HTR-8/SVneo (cell line): ENCODE measurements around the gene RAB10.
A peak's percentile ranks its signal among the peaks of the same experiment; 100 is the strongest.
"Not testable (repeated sequence)": the region's sequence is repeated elsewhere in the genome, so short reads cannot be mapped to it uniquely, and the experiment has no call there.

Experiments
- DNase-seq: peaks from one replicate; pipeline ENCODE4 v3.0.0; 2011; ENCODE audit warnings: low spot score, mixed read lengths; ENCODE audit not compliant: insufficient read length
- FAIRE-seq: peaks from 2 replicates; lab custom pipeline; 2011; peaks lifted over from hg19 to GRCh38; lab: Jason Lieb, UNC

The RAB10 gene

GRCh38 chr2:26013668-26014067, 20.2 kb upstream of the RAB10 start:
- FAIRE-seq (no peak), DNase-seq (no peak)

- no peak for DNase-seq
- no peak for FAIRE-seq
Measured at GRCh38 chr2:26016012-26016705, 17.7 kb upstream of the RAB10 start.

DNA sequence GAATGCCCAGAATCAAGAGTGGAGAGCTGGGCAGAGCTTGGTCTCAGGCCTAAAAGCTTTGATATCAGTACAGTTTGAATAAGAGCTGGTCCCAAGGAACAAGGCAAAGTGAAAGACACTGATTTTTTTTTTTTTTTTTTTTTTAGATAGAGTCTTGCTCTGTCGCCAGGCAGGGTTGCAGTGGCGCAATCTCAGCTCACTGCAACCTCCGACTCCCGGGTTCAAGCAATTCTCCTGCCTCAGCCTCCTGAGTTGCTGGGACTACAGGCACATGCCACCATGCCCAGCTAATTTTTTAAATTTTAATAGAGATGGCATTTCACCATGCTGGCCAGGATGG, 17.2 kb upstream of the RAB10 start:
- FAIRE-seq, DNase-seq: not testable (repeated sequence)

GRCh38 chr2:26017464-26018183, 16.3 kb upstream of the RAB10 start:
- no peak for FAIRE-seq

GRCh38 chr2:26018184-26019055, 15.5 kb upstream of the RAB10 start:
- FAIRE-seq (peak; percentile 83), DNase-seq (peak; percentile 91)

More at GRCh38 chr2:26017464-26018183, 16.3 kb upstream of the RAB10 start:
- DNase-seq, result no peak

GRCh38 chr2:26020231-26020640, 13.6 kb upstream of the RAB10 start:
- DNase-seq (no peak), FAIRE-seq (no peak)

DNA sequence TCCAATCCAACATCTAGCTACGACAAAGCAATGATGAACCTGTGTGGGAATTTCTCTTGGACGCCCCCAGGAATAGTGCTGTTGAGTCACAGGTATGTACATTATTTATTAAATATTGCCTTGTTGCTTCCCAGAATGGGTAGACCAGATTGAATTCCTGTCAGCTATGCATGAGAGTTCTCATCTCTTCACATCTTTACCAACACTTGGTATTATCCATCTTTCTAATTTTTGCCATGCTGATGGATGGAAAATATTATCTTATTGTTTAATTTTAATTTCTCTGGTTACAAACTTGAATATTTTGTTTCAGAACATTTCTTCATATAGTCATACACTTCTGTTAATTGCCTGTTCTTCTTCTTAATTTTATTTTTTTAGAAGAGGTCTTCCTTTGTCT, 9.6 kb upstream of the RAB10 start:
- DNase-seq (no peak), FAIRE-seq (no peak)

DNA sequence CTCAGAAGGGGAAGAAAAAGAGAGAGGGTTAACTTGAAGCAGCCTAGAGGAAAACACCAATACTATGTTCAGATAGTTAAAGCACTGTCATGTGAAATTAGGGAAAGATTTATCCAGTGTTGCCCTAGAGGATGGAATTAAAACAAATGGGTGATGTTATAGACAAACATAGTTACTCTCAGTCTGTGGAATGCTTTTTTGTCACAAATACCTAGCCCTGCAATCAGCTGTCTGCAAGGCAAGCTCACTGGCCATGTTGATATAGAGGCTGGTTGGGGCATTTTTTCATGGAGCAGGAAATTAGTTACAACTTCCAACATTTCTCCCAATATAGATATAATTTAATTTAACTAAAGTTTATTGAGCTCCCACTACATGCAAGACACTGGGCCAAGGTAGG, 8.4 kb upstream of the RAB10 start:
- FAIRE-seq (no peak), DNase-seq (no peak)

DNA sequence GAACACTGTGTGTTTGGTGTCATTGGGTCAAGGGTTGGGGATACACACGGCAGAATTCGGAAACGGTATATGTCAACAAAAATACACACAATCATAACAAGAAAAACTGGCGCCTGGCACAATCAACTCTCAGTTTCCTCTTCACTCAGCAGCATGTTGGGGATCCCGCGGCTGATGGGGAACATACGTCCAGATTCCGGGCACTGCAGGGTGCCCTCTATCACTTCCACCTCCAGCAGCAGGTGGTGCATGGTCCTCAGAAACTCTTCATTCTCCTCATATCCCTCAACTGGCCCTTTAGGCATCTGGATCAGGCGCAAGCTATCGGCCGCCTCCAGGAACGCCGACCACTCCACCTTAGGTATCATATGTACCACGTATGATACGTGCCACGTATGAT, 5.8 kb upstream of the RAB10 start:
- FAIRE-seq, DNase-seq: not testable (repeated sequence)

DNA sequence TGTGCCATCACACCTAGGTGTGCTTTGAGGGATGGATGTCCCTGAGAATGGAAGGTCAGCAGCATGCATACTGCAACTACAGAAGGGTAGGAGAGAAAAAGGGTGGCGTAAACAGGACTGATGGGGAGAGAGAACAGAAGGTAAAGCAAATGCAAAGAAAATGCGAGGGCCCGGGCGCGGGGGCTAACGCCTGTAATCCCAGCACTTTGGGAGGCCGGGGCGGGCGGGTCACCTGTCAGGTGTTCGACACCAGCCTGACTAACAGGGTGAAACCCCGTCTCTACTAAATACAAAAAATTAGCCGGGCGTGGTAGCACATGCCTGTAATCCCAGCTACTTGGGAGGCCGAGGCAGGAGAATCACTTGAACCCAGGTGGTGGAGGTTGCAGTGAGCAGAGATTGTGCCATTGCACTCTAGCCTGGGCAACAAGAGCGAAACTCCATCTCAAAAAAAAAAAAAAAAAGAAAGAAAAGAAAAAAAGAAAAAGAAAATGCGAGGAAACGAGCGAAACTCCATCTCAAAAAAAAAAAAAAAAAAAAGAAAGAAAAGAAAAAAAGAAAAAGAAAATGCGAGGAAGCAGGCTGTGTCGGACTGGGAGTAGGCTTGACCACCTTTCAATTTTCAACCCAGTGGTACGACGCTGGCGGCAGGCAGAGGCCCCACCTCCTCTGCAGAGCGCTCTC, 1.2 kb upstream of the RAB10 start:
- not testable (repeated sequence) for DNase-seq, FAIRE-seq

GRCh38 chr2:26033270-26033817, 540 bp upstream of the RAB10 start:
- FAIRE-seq (no peak), DNase-seq (peak; percentile 65)

DNA sequence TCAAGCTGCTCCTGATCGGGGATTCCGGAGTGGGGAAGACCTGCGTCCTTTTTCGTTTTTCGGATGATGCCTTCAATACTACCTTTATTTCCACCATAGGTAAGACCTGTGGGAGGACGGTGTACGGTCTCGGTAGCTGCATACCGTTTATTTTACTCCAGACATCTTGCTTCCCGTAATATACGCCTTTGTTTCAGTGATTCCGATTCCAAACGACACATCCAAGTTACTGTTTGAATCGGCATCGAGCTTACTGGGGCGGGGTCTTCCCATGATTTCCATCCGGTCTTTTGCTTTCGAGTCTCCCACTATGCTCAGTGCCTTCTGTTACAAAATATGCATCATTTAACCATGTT, 731 bp downstream of the RAB10 start:
- FAIRE-seq, result no peak
- DNase-seq, result no peak

- FAIRE-seq, result no peak
- DNase-seq, result no peak
Measured at GRCh38 chr2:26035090-26035743, 1.3 kb downstream of the RAB10 start.

GRCh38 chr2:26039603-26040323, 5.9 kb downstream of the RAB10 start:
- DNase-seq, result no peak
- no peak for FAIRE-seq

DNA sequence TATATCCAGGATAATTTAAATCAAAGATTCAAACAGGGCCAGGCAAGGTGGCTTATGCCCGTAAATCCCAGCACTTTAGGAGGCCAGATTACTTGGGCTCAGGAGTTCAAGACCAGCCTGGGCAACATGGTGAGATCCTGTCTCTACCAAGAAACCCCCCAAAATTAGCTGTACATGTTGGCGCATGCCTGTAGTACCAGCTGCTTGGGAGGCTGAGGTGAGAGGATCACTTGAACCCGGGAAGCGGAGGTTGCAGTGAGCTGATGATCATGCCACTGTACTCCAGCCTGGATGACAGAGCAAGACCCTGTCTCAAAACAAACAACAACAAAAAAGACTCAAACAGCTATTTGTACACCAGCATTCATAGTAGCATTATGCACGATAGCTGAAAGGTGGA, 9.2 kb downstream of the RAB10 start:
- DNase-seq, result no peak
- FAIRE-seq, result no peak

DNA sequence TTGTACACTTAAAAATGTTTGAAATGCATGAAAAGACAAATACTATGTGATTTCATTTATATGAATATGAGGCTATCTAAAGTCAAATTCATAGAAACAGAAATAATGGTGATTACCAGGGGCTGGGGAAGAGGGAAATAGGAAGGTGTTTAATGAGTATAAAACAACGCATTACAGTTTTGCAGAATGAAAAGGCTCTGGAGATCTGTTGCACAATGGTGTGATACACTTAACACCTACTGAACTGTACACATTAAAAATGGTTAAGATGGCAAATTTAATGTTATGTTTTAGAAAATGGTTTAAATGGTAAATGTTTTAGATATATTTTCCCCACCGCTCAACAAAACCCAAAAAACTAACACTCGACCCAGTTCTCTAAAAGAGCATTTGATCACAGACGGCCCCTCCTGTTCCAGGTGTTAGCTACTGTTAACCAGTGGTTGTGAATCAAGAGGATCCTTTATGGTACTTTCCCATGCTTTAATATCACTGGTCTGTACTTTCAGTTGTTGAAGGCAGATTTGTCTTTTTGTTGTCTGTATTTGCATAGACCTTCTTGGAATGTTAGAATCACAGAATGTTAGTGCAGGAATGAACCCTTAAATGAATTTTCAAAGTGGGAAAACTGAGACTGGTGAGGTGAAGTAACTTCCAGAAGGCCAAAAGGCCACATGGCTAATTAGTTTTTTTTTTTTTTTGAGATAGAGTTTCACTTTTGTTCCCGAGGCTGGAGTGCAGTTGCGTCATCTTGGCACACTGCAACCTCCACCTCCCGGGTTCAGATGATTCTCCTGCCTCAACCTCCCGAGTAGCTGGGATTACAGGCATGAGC, 10.2 kb downstream of the RAB10 start:
- no peak for DNase-seq

DNA sequence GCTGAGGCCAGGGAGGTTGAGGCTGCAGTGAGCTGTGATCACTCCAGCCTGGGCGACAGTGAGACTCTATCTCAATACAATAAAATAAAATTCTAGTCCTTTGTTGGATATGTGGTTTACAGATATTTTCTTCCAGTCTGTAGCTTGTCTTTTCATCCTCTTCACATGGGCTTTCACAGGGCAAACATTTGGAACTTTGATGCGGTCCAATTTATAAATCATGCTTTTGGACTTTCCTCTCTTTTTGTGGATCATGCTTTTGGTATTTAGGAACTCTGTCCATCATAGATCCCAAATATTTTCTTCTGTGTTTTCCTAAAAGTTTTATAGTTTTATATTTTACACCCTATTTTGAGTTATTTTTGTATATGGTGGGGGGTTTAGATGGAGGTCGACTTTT, 14.9 kb downstream of the RAB10 start:
- FAIRE-seq (no peak), DNase-seq (no peak)

More for the DNA sequence above, 10.2 kb downstream of the RAB10 start:
- no peak for FAIRE-seq

DNA sequence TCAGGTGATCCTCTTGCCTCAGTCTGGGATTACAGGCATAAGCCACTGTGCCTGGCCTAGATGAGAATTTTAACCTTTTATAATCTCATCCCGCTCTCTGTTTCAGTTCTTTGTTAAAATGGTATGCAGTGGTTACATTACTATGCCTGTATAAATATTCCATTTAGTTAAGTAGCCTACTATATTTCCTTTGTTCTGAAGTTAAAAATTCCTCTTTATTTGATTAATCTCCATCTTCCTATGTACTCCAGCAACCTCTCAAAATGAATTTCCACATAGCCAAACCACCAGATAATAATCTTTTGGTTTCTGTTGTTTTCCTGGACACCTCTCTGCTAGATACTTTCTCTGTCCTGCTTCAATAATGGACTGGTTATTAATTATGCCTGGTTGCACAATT, 15.8 kb downstream of the RAB10 start:
- no peak for DNase-seq
- no peak for FAIRE-seq
